CD4-positive, alpha-beta memory T cell (primary cell): ENCODE measurements around the gene FOXA2. TPM values are rescaled to one million over a fixed set of nuclear protein-coding genes. Genes with fewer than 3 reads are reported as not detected.

Source experiments
- CTCF ChIA-PET: fragments of 350-600 bp; sonication (Branson Sonifier 250); formaldehyde crosslinking; loops from one replicate; lab custom pipeline; 2021; ENCODE audit warnings: inconsistent platforms; ENCODE audit not compliant: partially characterized antibody; lab: Charles Lee
- POLR2A ChIA-PET: fragments of 350-600 bp; sonication (Branson Sonifier 250); formaldehyde crosslinking; loops from one replicate; lab custom pipeline; 2021; ENCODE audit not compliant: partially characterized antibody; lab: Charles Lee
- DNase-seq, 5 donors: peaks; one replicate each; pipeline versions ENCODE4 v3.0.0 to v3.0.0-alpha.2; 2020 to 2022; ENCODE audit warnings: mixed read lengths in 1 of 5
- H3K27ac ChIP-seq: one replicate; pipeline ENCODE4 v1.7.0; 2013; ENCODE audit warnings: low read depth, low read length
- H3K27me3 ChIP-seq: 2 replicates; pipeline ENCODE4 v1.7.0; 2013; ENCODE audit warnings: mild to moderate bottlenecking, low read length, moderate library complexity; ENCODE audit not compliant: insufficient read depth
- H3K36me3 ChIP-seq: 2 replicates; pipeline ENCODE4 v1.7.0; 2013; ENCODE audit warnings: mild to moderate bottlenecking, low read length, moderate library complexity; ENCODE audit not compliant: insufficient read depth
- H3K4me1 ChIP-seq: 2 replicates; pipeline ENCODE4 v1.7.0; 2013; ENCODE audit warnings: mild to moderate bottlenecking, low read length, moderate library complexity; ENCODE audit not compliant: insufficient read depth
- H3K4me3 ChIP-seq, 2 donors: one replicate each; pipeline ENCODE4 v1.7.0; 2013; ENCODE audit warnings: low read length in 2 of 2, mild to moderate bottlenecking in 1 of 2
- H3K9me3 ChIP-seq, 2 donors: one replicate each; pipeline ENCODE4 v1.7.0; 2013; ENCODE audit warnings: low read length in 2 of 2, control low read depth in 1 of 2; ENCODE audit not compliant: control insufficient read depth in 1 of 2
- H3K27ac Mint-ChIP-seq, 7 donors: one replicate each; pipeline ENCODE4 v1.8.0; 2020 to 2021; ENCODE audit warnings: mixed read lengths in 7 of 7, mild to moderate bottlenecking in 6 of 7, inconsistent platforms in 3 of 7, moderate library complexity in 3 of 7
- H3K27me3 Mint-ChIP-seq, 2 donors: one replicate each; pipeline ENCODE4 v1.8.0; 2020 to 2021; ENCODE audit warnings: mixed read lengths in 2 of 2
- H3K36me3 Mint-ChIP-seq, 2 donors: one replicate each; pipeline ENCODE4 v1.8.0; 2020 to 2021; ENCODE audit warnings: mixed read lengths in 2 of 2, inconsistent platforms in 1 of 2, mild to moderate bottlenecking in 1 of 2
- H3K4me1 Mint-ChIP-seq, 4 donors: one replicate each; pipeline ENCODE4 v1.8.0; 2020 to 2021; ENCODE audit warnings: mixed read lengths in 4 of 4, mild to moderate bottlenecking in 1 of 4
- H3K4me3 Mint-ChIP-seq, 8 donors: one replicate each; pipeline ENCODE4 v1.8.0; 2020 to 2021; ENCODE audit warnings: mixed read lengths in 8 of 8, mild to moderate bottlenecking in 7 of 8, moderate library complexity in 6 of 8, inconsistent platforms in 3 of 8
- H3K9me3 Mint-ChIP-seq, 8 donors: one replicate each; pipeline ENCODE4 v1.8.0; 2020 to 2021; ENCODE audit warnings: mixed read lengths in 8 of 8, mild to moderate bottlenecking in 5 of 8, inconsistent platforms in 3 of 8, moderate library complexity in 1 of 8
- intact Hi-C: fragments of 100-400 bp; cut with micrococcal nuclease; formaldehyde crosslinking; loops from one replicate; pipeline ENCODE4 v1.15.1; 2023
- polyA plus RNA-seq, 2 donors: library from polyadenylated mRNA; unstranded; fragments of 300-500 nt; fragmentation: Illumina TruSeq; gene quantifications; one replicate each; pipeline ENCODE4 v1.2.3, GENCODE V29; 2021
- total RNA-seq, 2 experiments: library from RNA; stranded (reverse); gene quantifications; one replicate each; pipeline ENCODE4 v1.2.3, GENCODE V29; 2021

FOXA2 gene
- total and polyA plus RNA-seq, 4 experiments from 2014 or later: not detected

- Histone ChIP-seq H3K36me3 (no peaks in the 10 kb centered on the region), H3K27me3 (peaks cover 7% of the 10 kb centered on the region), H3K9me3 (no peaks in the 10 kb centered on the region), H3K27ac (no peak overlapping the region), H3K4me3 (no peak overlapping the region), H3K4me1 (no peaks in the 10 kb centered on the region)
- Mint-ChIP-seq H3K27ac (no peak overlapping the region), H3K4me1 (peaks cover 0 to 2% (median 0%) of the 10 kb centered on the region in 4 donors), H3K4me3 (no peak overlapping the region), H3K27me3 (peaks cover 35 to 44% of the 10 kb centered on the region in 2 donors), H3K9me3 (peaks cover 0 to 22% (median 11%) of the 10 kb centered on the region in 8 donors), H3K36me3 (peaks cover 0 to 6% of the 10 kb centered on the region in 2 donors)
- ChIA-PET CTCF (no interaction called here), POLR2A (no interaction called here)
- intact Hi-C loops: no loop called here
- no peak for DNase-seq
Measured at GRCh38 chr20:22579711-22580697, 4.4 kb downstream of the FOXA2 start.

DNA sequence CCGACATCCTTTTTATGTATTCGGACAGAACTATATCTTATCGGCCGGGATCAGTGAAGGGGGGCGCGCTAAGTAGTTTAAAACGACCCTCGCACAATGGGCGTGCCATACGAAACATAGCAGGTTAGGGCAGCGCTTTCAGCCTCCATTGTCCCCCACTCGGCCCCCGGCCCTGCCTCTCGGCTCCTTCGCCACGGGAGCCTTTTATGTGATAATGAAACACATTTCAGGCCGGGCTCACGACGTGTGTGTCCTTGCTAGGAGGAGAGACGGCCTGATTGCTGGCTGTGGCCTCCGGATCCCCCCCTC, 5.3 kb downstream of the FOXA2 start:
- no peak overlapping the region for H3K4me3 Mint-ChIP-seq
- no peak overlapping the region for H3K4me3 ChIP-seq
- peaks cover 0 to 22% (median 12%) of the 10 kb centered on the region in 8 donors for H3K9me3 Mint-ChIP-seq
- no peak overlapping the region for H3K27ac ChIP-seq
- no peaks in the 10 kb centered on the region for H3K4me1 ChIP-seq
- no peak overlapping the region for H3K27ac Mint-ChIP-seq
- no peak for DNase-seq
- ChIA-PET CTCF (no interaction called here), POLR2A (no interaction called here)
- intact Hi-C loops: no loop called here
- H3K36me3 Mint-ChIP-seq: peaks cover 0 to 6% of the 10 kb centered on the region in 2 donors
- H3K4me1 Mint-ChIP-seq: peaks cover 0 to 2% (median 0%) of the 10 kb centered on the region in 4 donors
- peaks cover 35 to 49% of the 10 kb centered on the region in 2 donors for H3K27me3 Mint-ChIP-seq
- peaks cover 7% of the 10 kb centered on the region for H3K27me3 ChIP-seq
- H3K36me3 ChIP-seq: no peaks in the 10 kb centered on the region
- no peaks in the 10 kb centered on the region for H3K9me3 ChIP-seq

GRCh38 chr20:22578221-22579118, 5.9 kb downstream of the FOXA2 start:
- H3K27ac ChIP-seq: no peak overlapping the region
- no peaks in the 10 kb centered on the region for H3K36me3 ChIP-seq
- intact Hi-C loops: no loop called here
- Mint-ChIP-seq H3K27ac (no peak overlapping the region), H3K36me3 (peaks cover 0 to 6% of the 10 kb centered on the region in 2 donors), H3K4me3 (peak overlapping the region in 1 of 8 donors; percentile 44), H3K4me1 (peaks cover 0 to 2% (median 0%) of the 10 kb centered on the region in 4 donors), H3K9me3 (peaks cover 0 to 22% (median 13%) of the 10 kb centered on the region in 8 donors), H3K27me3 (peaks cover 34 to 48% of the 10 kb centered on the region in 2 donors)
- H3K4me3 ChIP-seq: no peak overlapping the region
- peaks cover 7% of the 10 kb centered on the region for H3K27me3 ChIP-seq
- H3K9me3 ChIP-seq: no peaks in the 10 kb centered on the region
- no peak for DNase-seq
- CTCF ChIA-PET: no interaction called here
- POLR2A ChIA-PET: no interaction called here
- no peaks in the 10 kb centered on the region for H3K4me1 ChIP-seq

DNA sequence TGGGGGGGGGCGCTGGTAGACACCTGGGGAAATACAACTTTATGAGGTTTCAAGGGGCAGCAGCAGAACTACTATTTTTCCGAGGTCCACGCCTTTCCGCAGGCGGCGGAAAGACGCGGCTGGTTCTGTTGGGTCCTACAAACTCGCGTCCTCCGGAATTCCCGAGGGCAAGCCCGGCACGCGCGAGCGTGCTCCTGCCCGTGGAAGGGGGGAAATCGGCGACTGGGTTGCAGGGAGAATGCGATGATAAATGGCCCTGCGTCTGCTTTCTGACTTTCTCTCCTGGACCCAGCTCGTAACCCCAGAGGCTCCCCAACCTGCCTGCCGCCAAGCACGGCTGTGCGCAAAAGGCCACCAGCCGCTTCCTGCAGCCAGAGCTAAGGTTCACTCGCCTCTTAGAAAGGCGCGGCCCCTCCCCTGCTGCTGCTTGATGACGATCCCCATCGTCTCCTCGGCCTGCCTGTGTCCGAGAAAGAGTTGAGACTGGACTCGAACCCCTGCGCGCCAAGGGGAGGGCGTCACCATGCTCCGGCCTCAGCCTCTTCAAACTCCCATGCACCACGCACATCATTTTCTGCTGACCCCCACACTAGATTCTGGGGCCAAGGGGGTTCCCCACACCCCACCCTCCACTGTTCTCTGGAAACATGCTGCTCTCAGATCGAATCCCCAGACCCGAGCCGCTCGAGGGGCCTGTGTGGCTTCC, 6.7 kb downstream of the FOXA2 start:
- no peak overlapping the region for H3K27ac ChIP-seq
- intact Hi-C loops: no loop called here
- H3K4me1 ChIP-seq: no peaks in the 10 kb centered on the region
- no peak for DNase-seq
- H3K27me3 ChIP-seq: peaks cover 7% of the 10 kb centered on the region
- H3K4me1 Mint-ChIP-seq: peaks cover 0 to 2% (median 0%) of the 10 kb centered on the region in 4 donors
- no peak overlapping the region for H3K4me3 ChIP-seq
- peaks cover 36 to 55% of the 10 kb centered on the region in 2 donors for H3K27me3 Mint-ChIP-seq
- peak overlapping the region in 1 of 8 donors; percentile 44 for H3K4me3 Mint-ChIP-seq
- no peak overlapping the region for H3K27ac Mint-ChIP-seq
- H3K9me3 Mint-ChIP-seq: peaks cover 0 to 22% (median 13%) of the 10 kb centered on the region in 8 donors
- CTCF ChIA-PET: no interaction called here
- peaks cover 0 to 6% of the 10 kb centered on the region in 2 donors for H3K36me3 Mint-ChIP-seq
- POLR2A ChIA-PET: no interaction called here
- H3K36me3 ChIP-seq: no peaks in the 10 kb centered on the region
- no peaks in the 10 kb centered on the region for H3K9me3 ChIP-seq

DNA sequence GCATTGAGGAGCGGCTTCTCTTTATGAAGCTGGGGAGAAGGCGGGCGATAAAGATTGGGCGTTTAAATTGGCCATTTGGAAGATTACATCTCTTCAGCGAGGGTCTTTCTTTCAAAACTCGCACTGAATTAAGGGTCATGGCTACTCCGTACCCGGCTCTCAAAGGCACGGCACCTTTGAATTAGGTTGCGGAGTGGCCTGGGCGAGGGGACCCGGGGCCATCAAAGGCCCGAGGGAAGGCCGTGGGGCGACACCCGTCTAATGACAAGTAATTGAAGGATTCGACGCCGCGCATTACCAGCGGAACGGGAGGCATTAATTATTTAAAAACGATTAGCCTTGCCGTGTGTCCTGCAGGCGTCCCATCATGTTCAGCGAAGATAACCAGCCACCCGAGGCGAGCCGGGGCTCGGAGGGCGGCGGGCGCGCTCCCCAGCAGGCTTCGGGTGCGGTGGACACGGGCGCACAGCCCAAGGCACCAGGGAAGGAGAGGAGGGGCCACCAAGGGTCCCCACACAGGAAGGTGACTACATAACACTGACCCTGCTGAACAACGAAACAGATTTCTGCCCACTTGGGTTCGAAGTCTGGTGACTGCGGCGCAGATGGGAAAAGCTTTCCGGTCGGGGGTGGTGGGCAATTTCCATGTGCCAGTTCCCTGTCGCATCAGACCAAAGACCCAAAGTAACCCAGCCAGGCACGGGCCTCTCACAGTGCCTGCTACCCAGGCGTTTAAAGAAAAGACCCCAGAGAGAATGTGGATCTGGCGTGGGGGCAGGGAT, 7.4 kb downstream of the FOXA2 start:
- no peaks in the 10 kb centered on the region for H3K4me1 ChIP-seq
- intact Hi-C loops: no loop called here
- H3K4me1 Mint-ChIP-seq: peaks cover 0 to 2% (median 0%) of the 10 kb centered on the region in 4 donors
- H3K27ac ChIP-seq: no peak overlapping the region
- H3K27me3 ChIP-seq: peaks cover 8% of the 10 kb centered on the region
- H3K27ac Mint-ChIP-seq: no peak overlapping the region
- H3K36me3 ChIP-seq: no peaks in the 10 kb centered on the region
- peaks cover 0 to 6% of the 10 kb centered on the region in 2 donors for H3K36me3 Mint-ChIP-seq
- DNase-seq: no peak
- no peak overlapping the region for H3K4me3 Mint-ChIP-seq
- H3K9me3 ChIP-seq: no peaks in the 10 kb centered on the region
- CTCF ChIA-PET: no interaction called here
- H3K9me3 Mint-ChIP-seq: peaks cover 0 to 22% (median 13%) of the 10 kb centered on the region in 8 donors
- H3K27me3 Mint-ChIP-seq: peaks cover 41 to 58% of the 10 kb centered on the region in 2 donors
- no peak overlapping the region for H3K4me3 ChIP-seq
- POLR2A ChIA-PET: no interaction called here

DNA sequence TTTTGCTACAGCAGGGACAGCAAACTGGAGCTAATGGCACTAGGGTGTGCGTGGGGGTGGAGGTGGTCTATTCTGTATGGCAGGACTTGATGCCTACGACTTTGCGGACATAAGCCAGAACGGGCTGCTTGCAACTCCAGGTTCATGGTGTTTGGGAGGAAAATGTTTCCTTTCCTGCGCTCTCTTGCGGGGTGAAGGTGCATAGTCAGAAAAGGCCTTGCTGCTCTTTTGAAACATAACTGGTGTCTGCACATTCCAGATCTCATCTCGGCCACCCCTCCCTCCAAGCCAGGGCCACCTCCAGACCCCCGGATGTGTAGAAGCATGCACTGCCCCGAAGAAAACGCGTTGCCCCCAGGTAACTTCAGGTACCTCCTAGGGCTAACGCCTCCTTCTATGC, 8.1 kb downstream of the FOXA2 start:
- H3K27ac ChIP-seq: no peak overlapping the region
- CTCF ChIA-PET: no interaction called here
- intact Hi-C loops: no loop called here

More for the DNA sequence above, 8.1 kb downstream of the FOXA2 start:
- Histone ChIP-seq H3K36me3 (no peaks in the 10 kb centered on the region), H3K4me1 (no peaks in the 10 kb centered on the region), H3K4me3 (no peak overlapping the region), H3K9me3 (no peaks in the 10 kb centered on the region), H3K27me3 (peaks cover 14% of the 10 kb centered on the region)
- DNase-seq: no peak
- H3K27ac Mint-ChIP-seq: no peak overlapping the region
- peaks cover 0 to 22% (median 15%) of the 10 kb centered on the region in 8 donors for H3K9me3 Mint-ChIP-seq
- H3K27me3 Mint-ChIP-seq: peaks cover 40 to 58% of the 10 kb centered on the region in 2 donors
- POLR2A ChIA-PET: no interaction called here
- peaks cover 0 to 6% of the 10 kb centered on the region in 2 donors for H3K36me3 Mint-ChIP-seq
- H3K4me1 Mint-ChIP-seq: peaks cover 0 to 2% (median 0%) of the 10 kb centered on the region in 4 donors
- H3K4me3 Mint-ChIP-seq: no peak overlapping the region
